HepG2 (cell line): ENCODE data around the gene TLK1. TPM values are rescaled to one million over a fixed set of nuclear protein-coding genes. Genes with fewer than 3 reads are reported as not detected.

Source experiments
- ATAC-seq: fragments of 200-7000 bp; cut with Tn5 transposase; 3 replicates; pipeline ENCODE4 v1.9.1; 2020; ENCODE audit warnings: mild to moderate bottlenecking, moderate library complexity
- BruUV-seq: library from RNA; stranded (reverse); fragments of 400-500 nt; replicated peaks from 2 replicates; lab custom pipeline; 2021; lab: Mats Ljungman, UMichigan
- CTCF ChIA-PET: fragments of 300-600 bp; formaldehyde crosslinking; extraction: SDS; loops from one replicate; lab custom pipeline; 2021; ENCODE audit warnings: low total read pairs, inconsistent platforms, low intra/inter-chr PET ratio; lab: Yijun Ruan, JAX
- POLR2A ChIA-PET: fragments of 350-600 bp; sonication (Branson Sonifier 250); formaldehyde crosslinking; loops from one replicate; lab custom pipeline; 2020; ENCODE audit warnings: antibody characterized with exemption, inconsistent platforms; lab: Yijun Ruan, JAX
- DNase-seq: peaks from one replicate; pipeline ENCODE4 v3.0.0-alpha.2; 2015; ENCODE audit warnings: low spot score
- FAIRE-seq: peaks from 3 replicates; lab custom pipeline; 2011; peaks lifted over from hg19 to GRCh38; lab: Jason Lieb, UNC
- H2AFZ ChIP-seq: one replicate; pipeline ENCODE4 v1.6.1; 2011; ENCODE audit warnings: low read length, inconsistent platforms
- H3K27ac ChIP-seq: fragments of 300-600 bp; 3 replicates; pipeline ENCODE4 v1.8.0; 2011; ENCODE audit warnings: mixed run types, mild to moderate bottlenecking, mixed read lengths, low read length, inconsistent platforms; ENCODE audit not compliant: insufficient read depth; ENCODE audit errors: extremely low read length
- H3K27me3 ChIP-seq, 2 experiments: fragments of 200-600 bp in 1 of 2; 2 replicates in 1 of 2; 3 replicates in 1 of 2; pipeline versions ENCODE4 v1.6.0 to v1.8.0; 2011; ENCODE audit warnings: low read length in 2 of 2, mild to moderate bottlenecking in 2 of 2, moderate library complexity in 2 of 2, inconsistent platforms in 1 of 2; ENCODE audit not compliant: insufficient read depth in 2 of 2, control insufficient read depth in 1 of 2
- H3K36me3 ChIP-seq, 2 experiments: fragments of 200-600 bp in 1 of 2; replicated peaks in 1 of 2; 2 replicates in 1 of 2; 3 replicates in 1 of 2; pipeline versions ENCODE4 v1.5.1 to v1.8.0; 2011; ENCODE audit warnings: low read length in 2 of 2, inconsistent platforms in 1 of 2; ENCODE audit not compliant: insufficient read depth in 2 of 2, control insufficient read depth in 1 of 2
- H3K4me1 ChIP-seq: 2 replicates; pipeline ENCODE4 v1.5.1; 2012; ENCODE audit warnings: low read length, inconsistent platforms; ENCODE audit not compliant: insufficient read depth
- H3K4me2 ChIP-seq: 2 replicates; pipeline ENCODE4 v1.6.0; 2011; ENCODE audit warnings: low read depth, low read length, inconsistent platforms
- H3K4me3 ChIP-seq, 3 experiments: fragments of 200-600 bp in 1 of 3; sonication (generic), shearing (Covaris generic) in 1 of 3; replicated peaks in 1 of 3; 2 replicates each; pipeline ENCODE4 v1.5.1; 2011 to 2016; ENCODE audit warnings: low read length in 3 of 3, inconsistent platforms in 2 of 3, low read depth in 2 of 3, mild to moderate bottlenecking in 2 of 3, control low read depth in 1 of 3, mixed read lengths in 1 of 3; ENCODE audit not compliant: insufficient read depth in 1 of 3
- H3K79me2 ChIP-seq: one replicate; pipeline ENCODE4 v1.6.1; 2011; ENCODE audit warnings: low read length, inconsistent platforms; ENCODE audit not compliant: insufficient read depth
- H3K9ac ChIP-seq: 2 replicates; pipeline ENCODE4 v1.6.0; 2011; ENCODE audit warnings: mild to moderate bottlenecking, low read depth, low read length, inconsistent platforms; ENCODE audit not compliant: insufficient read depth
- H3K9me3 ChIP-seq: 2 replicates; pipeline ENCODE4 v1.5.1; 2012; ENCODE audit warnings: mild to moderate bottlenecking, low read length
- H4K20me1 ChIP-seq: 2 replicates; pipeline ENCODE4 v1.6.0; 2011; ENCODE audit warnings: inconsistent platforms, mild to moderate bottlenecking, low read length, moderate library complexity; ENCODE audit not compliant: insufficient read depth
- ARNT2 ChIP-seq: sonication (generic); formaldehyde crosslinking; IDR thresholded peaks from 2 replicates; pipeline ENCODE4 v1.8.0; 2022; ENCODE audit warnings: mild to moderate bottlenecking, low read depth, missing genetic modification reagents, moderate library complexity
- EEA1 ChIP-seq: sonication (generic); formaldehyde crosslinking; IDR thresholded peaks from 2 replicates; pipeline ENCODE4 v1.5.1; 2020; ENCODE audit warnings: mild to moderate bottlenecking, missing genetic modification reagents, borderline replicate concordance
- KMT2B ChIP-seq: IDR thresholded peaks from 2 replicates; pipeline ENCODE4 v1.6.1; 2016; ENCODE audit warnings: missing genetic modification reagents, missing compliant biosample characterization
- NBN ChIP-seq: fragments of 450-650 bp; conservative IDR thresholded peaks from 2 replicates; pipeline ENCODE4 v1.6.1; 2017
- NFYB ChIP-seq: sonication (generic); formaldehyde crosslinking; IDR thresholded peaks from 2 replicates; pipeline ENCODE4 v1.4.0; 2020; ENCODE audit warnings: missing genetic modification reagents
- POGZ ChIP-seq: sonication (generic); formaldehyde crosslinking; IDR thresholded peaks from 2 replicates; pipeline ENCODE4 v1.4.0; 2020; ENCODE audit warnings: mild to moderate bottlenecking, missing genetic modification reagents
- RBM22 ChIP-seq: fragments of 200-400 bp; formaldehyde crosslinking; optimal IDR thresholded peaks from 2 replicates; pipeline ENCODE3; 2017; ENCODE audit warnings: mild to moderate bottlenecking, low read length, moderate library complexity
- SNAPC2 ChIP-seq: sonication (generic); formaldehyde crosslinking; IDR thresholded peaks from 2 replicates; pipeline ENCODE4 v1.8.1; 2022; ENCODE audit warnings: mild to moderate bottlenecking, missing genetic modification reagents
- SPEN ChIP-seq: sonication (generic); formaldehyde crosslinking; IDR thresholded peaks from 2 replicates; pipeline ENCODE4 v1.5.1; 2020; ENCODE audit warnings: low read depth, mild to moderate bottlenecking, missing genetic modification reagents
- ZBTB20 ChIP-seq: sonication (generic); formaldehyde crosslinking; IDR thresholded peaks from 2 replicates; pipeline ENCODE4 v1.8.1; 2023; ENCODE audit warnings: missing genetic modification reagents, low read depth, mild to moderate bottlenecking, borderline replicate concordance
- ZNF567 ChIP-seq: sonication (generic); formaldehyde crosslinking; IDR thresholded peaks from 2 replicates; pipeline ENCODE4 v1.8.1; 2023; ENCODE audit warnings: mild to moderate bottlenecking, missing genetic modification reagents, borderline replicate concordance
- ZNF704 ChIP-seq: sonication (generic); formaldehyde crosslinking; IDR thresholded peaks from 2 replicates; pipeline ENCODE4 v1.8.1; 2023; ENCODE audit warnings: mild to moderate bottlenecking, inconsistent platforms, moderate library complexity, missing genetic modification reagents, borderline replicate concordance
- ZUFSP ChIP-seq: sonication (generic); formaldehyde crosslinking; IDR thresholded peaks from 2 replicates; pipeline ENCODE4 v1.9.0; 2021; ENCODE audit warnings: missing genetic modification reagents, mild to moderate bottlenecking, borderline replicate concordance
- WGBS: methylation state at CpG from one replicate; pipeline ENCODE4 v1.1.6; 2017; ENCODE audit warnings: low lambda C conversion rate; 5-methylcytosine and 5-hydroxymethylcytosine counted together
- in situ Hi-C: cut with HindIII; loops from 2 replicates; pipeline ENCODE4 v1.10.0; 2017; ENCODE audit warnings: low pct_unique_long_range_greater_than_20kb; ENCODE audit not compliant: extremely low pct_ligation_motif_present
- intact Hi-C: fragments of 100-400 bp; cut with micrococcal nuclease; formaldehyde crosslinking; loops from one replicate; pipeline ENCODE4 v1.10.0; 2022; ENCODE audit not compliant: unreplicated experiment
- polyA plus RNA-seq, 8 experiments: library from polyadenylated mRNA; depleted of rRNA in 3 of 8; stranded (reverse) in 7 of 8; unstranded in 1 of 8; fragments of >200 nt; fragmentation: Illumina TruSeq in 4 of 8; extraction: Trizol in 4 of 8; gene quantifications; 2 replicates each; pipeline versions ENCODE4 v1.2.1 to v1.2.3, GENCODE V29; 2011 to 2016; ENCODE audit warnings: low read depth in 4 of 8, missing spikeins in 1 of 8, mixed read lengths in 1 of 8; ENCODE audit not compliant: insufficient read depth in 1 of 8
- total RNA-seq, 5 experiments: library from RNA; depleted of rRNA; stranded (reverse); fragments of >200 nt; fragmentation: Illumina TruSeq; extraction: Trizol; gene quantifications; 2 replicates each; pipeline ENCODE4 v1.2.3, GENCODE V29; 2016; ENCODE audit warnings: low read depth in 1 of 5
- TF ChIP-seq, protein P1 (sequence below): sonication (generic); formaldehyde crosslinking; IDR thresholded peaks from 2 replicates; pipeline ENCODE4 v1.4.0; 2020; ENCODE audit warnings: mild to moderate bottlenecking, missing genetic modification reagents
- TF ChIP-seq, protein P2 (sequence below): sonication (generic); formaldehyde crosslinking; conservative IDR thresholded peaks from 2 replicates; pipeline ENCODE4 v1.4.0; 2020; ENCODE audit warnings: missing genetic modification reagents

TLK1 gene
- total and polyA plus RNA-seq, 2 of the 13 experiments (the other 11 are each of a cell fraction or from before 2014, with no cell fraction given), result 16.8 to 28.7 TPM

DNA sequence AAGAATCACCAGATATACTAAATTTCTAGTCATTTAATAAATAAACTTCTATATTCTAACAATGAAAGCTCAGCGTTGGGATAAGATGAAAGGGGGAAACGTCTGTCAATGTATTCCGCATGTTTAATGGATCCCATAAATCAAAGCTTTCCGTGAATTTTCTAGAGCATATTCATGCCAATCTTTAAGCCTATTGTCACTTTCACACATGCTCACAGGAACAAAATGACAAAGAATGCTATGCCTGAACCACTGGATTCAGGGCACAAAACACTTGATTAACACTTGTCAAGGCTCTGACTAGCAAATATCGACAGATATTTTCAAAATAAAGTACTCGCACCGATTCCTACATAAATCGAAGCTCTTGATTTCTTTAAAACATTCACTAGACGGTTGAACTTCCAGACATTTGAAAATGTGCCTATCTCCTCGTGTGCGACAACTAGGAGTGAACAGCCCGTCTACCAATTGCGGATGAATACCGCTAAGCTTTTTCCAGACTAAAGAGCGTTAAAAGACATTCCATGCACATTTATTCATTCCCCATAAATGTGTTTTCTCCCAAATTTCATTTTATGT, 1.8 kb downstream of the TLK1 start:
- Histone ChIP-seq H3K27ac (peak overlapping the region; percentile 96), H3K4me3 (peak overlapping the region; percentile 73 to 91 (median 90)), H3K4me1 (peaks cover 62% of the 10 kb centered on the region), H3K4me2 (peak overlapping the region; percentile 84), H3K9ac (peak overlapping the region; percentile 95), H3K36me3 (no peaks in the 10 kb centered on the region), H3K9me3 (no peaks in the 10 kb centered on the region), H2AFZ (no peak overlapping the region), H4K20me1 (peaks cover 51% of the 10 kb centered on the region), H3K27me3 (no peaks in the 10 kb centered on the region; a peak in 1 of 5 replicates), H3K79me2 (peaks cover 68% of the 10 kb centered on the region)
- WGBS, result 2% methylated on average over 15 of the region's 15 CpGs
- in situ Hi-C loops (loop anchor here (5.0 to 10.0 kb wide), 3 partner anchors 187 to 444 kb away; partner anchors contain the start of gene SP5), intact Hi-C loops (loop anchor here (1.0 to 5.0 kb wide), 3 partner anchors 72 to 258 kb away; no protein-coding TSS in a partner anchor)
- FAIRE-seq (no peak), ATAC-seq (peak; percentile 4), DNase-seq (no peak)
- ChIA-PET CTCF (no interaction called here), POLR2A (interaction anchor here (0.9 to 3.3 kb wide), 9 partner anchors 9 to 274 kb away, joined by 3 to 24 read pairs (median 7); partner anchors contain the start of genes DCAF17, GORASP2 and METTL8)
- TSS peak; percentile 53 for BruUV-seq
- TF ChIP-seq KMT2B (CRISPR knock-in tag) (0 out of 2 replicates have a peak, but pooled peaks have one; percentile 16), ZNF704 (CRISPR knock-in tag) (no peak), SPEN (no peak), NFYB (CRISPR knock-in tag) (no peak), RBM22 (no peak), ARNT2 (no peak), POGZ (CRISPR knock-in tag) (no peak), SNAPC2 (0 out of 2 replicates have a peak, but pooled peaks have one; percentile 8), EEA1 (CRISPR knock-in tag) (no peak), ZNF567 (CRISPR knock-in tag) (no peak), ZBTB20 (CRISPR knock-in tag) (no peak), NBN (no peak), ZUFSP (CRISPR knock-in tag) (no peak)
- TF ChIP-seq, protein P1, sequence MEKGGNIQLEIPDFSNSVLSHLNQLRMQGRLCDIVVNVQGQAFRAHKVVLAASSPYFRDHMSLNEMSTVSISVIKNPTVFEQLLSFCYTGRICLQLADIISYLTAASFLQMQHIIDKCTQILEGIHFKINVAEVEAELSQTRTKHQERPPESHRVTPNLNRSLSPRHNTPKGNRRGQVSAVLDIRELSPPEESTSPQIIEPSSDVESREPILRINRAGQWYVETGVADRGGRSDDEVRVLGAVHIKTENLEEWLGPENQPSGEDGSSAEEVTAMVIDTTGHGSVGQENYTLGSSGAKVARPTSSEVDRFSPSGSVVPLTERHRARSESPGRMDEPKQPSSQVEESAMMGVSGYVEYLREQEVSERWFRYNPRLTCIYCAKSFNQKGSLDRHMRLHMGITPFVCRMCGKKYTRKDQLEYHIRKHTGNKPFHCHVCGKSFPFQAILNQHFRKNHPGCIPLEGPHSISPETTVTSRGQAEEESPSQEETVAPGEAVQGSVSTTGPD (CRISPR knock-in tag), result no peak
- TF ChIP-seq, protein P2, sequence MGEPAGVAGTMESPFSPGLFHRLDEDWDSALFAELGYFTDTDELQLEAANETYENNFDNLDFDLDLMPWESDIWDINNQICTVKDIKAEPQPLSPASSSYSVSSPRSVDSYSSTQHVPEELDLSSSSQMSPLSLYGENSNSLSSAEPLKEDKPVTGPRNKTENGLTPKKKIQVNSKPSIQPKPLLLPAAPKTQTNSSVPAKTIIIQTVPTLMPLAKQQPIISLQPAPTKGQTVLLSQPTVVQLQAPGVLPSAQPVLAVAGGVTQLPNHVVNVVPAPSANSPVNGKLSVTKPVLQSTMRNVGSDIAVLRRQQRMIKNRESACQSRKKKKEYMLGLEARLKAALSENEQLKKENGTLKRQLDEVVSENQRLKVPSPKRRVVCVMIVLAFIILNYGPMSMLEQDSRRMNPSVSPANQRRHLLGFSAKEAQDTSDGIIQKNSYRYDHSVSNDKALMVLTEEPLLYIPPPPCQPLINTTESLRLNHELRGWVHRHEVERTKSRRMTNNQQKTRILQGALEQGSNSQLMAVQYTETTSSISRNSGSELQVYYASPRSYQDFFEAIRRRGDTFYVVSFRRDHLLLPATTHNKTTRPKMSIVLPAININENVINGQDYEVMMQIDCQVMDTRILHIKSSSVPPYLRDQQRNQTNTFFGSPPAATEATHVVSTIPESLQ, result 0 out of 2 replicates have a peak, but pooled peaks have one; percentile 40
